ENCODE results near the gene FECH.

DNA sequence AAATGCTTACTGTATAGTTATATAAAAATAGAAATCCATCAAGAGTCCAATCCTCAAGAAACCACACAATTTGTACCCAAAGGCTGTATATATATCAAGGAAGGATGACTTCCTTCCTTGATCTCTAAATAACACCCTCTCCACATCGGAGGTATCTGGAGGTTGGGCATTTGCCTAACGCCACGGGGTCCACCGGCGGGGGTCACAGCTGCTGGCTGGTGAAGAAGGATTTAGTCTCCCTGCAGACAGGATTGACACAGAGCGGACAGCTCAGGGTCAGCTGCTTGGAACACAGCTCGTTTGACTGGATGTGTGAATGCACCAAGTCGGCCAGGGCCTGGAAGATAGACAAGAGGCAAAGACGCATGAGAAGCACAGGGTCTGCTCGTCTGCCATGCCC, 36.0 kb downstream of the FECH start:
- TF ChIP-seq POLR2AphosphoS5 (IDR thresholded peaks at IDR 0.05; ENCODE audit: low read depth, low read length): no peak
- no peak for TF ChIP-seq TAF1 (IDR thresholded peaks at IDR 0.05; ENCODE audit: low read depth, low read length)
- no peak for TF ChIP-seq POLR2A (IDR thresholded peaks at IDR 0.05; ENCODE audit: low read depth, low read length)
- no peak for TF ChIP-seq POU2F2 (IDR thresholded peaks at IDR 0.05; ENCODE audit: low read depth, low read length)
- no peak for TF ChIP-seq SPI1 (IDR thresholded peaks at IDR 0.05; ENCODE audit: low read depth, low read length)
- TF ChIP-seq PAX5 (IDR thresholded peaks at IDR 0.05; ENCODE audit: insufficient read depth, low read length, severe bottlenecking): no peak
